Upper lobe of right lung (tissue), 1 donor: ENCODE measurements around the gene PARP6. TPM values are rescaled to one million over a fixed set of nuclear protein-coding genes. Genes with fewer than 3 reads are reported as not detected.

Source experiments
- ATAC-seq: fragments of 200-7000 bp; cut with Tn5 transposase; one replicate; pipeline ENCODE4 v1.9.1; 2020; ENCODE audit warnings: mild to moderate bottlenecking, moderate library complexity
- DNase-seq: peaks from one replicate; pipeline ENCODE4 v3.0.0-alpha.2; 2020
- H3K27ac ChIP-seq: fragments of 200-600 bp; one replicate; pipeline ENCODE4 v1.8.0; 2022
- H3K27me3 ChIP-seq: fragments of 200-600 bp; one replicate; pipeline ENCODE4 v1.8.0; 2022; ENCODE audit warnings: mild to moderate bottlenecking
- H3K36me3 ChIP-seq: fragments of 200-600 bp; one replicate; pipeline ENCODE4 v1.8.0; 2022
- H3K4me1 ChIP-seq: fragments of 200-600 bp; one replicate; pipeline ENCODE4 v1.8.0; 2022
- H3K4me3 ChIP-seq: fragments of 200-600 bp; one replicate; pipeline ENCODE4 v1.8.0; 2022; ENCODE audit warnings: mild to moderate bottlenecking
- H3K9me3 ChIP-seq: fragments of 200-600 bp; one replicate; pipeline ENCODE4 v1.8.0; 2022
- intact Hi-C: fragments of 100-400 bp; cut with DNase I; formaldehyde crosslinking; loops from one replicate; pipeline ENCODE4 v1.11.0; 2022
- total RNA-seq: library from RNA; stranded (reverse); fragmentation: NEBNext Ultra II Directional; extraction: Animal tissue kit (Norgen Biotek cat#: 25700); gene quantifications from one replicate; pipeline ENCODE4 v1.2.1, GENCODE V29; 2021
- TF ChIP-seq, protein P1 (sequence below): fragments of 200-600 bp; IDR thresholded peaks from one replicate; pipeline ENCODE4 v1.8.0; 2022; ENCODE audit warnings: antibody characterized with exemption
- donor health status: DM: no; HTN: yes; CAD: no; lungs with severe emphysema.

Gene PARP6
- total RNA-seq, 1 donor from 2014 or later = 87.9 TPM

DNA sequence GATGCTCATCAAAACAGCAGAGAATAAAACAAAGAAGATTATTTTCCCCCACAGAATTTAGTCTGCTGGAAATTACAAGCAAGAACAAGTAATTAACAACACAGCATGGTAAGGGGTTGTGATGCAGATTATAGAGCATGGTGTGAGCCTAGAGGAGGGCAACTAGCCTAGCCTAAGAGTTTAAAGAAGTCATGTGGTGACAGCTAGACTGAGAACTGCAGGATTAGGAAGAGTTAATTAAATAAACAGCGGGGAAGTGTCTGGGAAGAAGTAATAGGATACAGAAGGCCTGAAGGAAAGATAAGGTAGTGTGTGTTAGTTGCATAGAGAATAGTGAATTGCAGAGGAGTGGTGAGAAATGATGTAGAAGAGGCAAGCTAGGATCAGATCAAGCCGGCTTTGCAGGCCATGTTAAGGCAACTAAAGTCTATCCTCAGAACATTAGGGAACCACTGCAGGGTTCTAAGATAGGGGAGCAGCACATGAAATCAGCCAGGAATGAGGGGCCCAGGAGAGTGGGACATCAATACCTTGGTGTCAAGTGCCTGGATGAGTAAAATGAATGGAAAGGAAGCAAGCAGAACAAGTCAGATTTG lies 29.5 kb downstream of the PARP6 start:
- Histone ChIP-seq H3K4me1 (no peaks in the 10 kb centered on the region), H3K36me3 (peaks cover 73% of the 10 kb centered on the region), H3K4me3 (no peak overlapping the region), H3K9me3 (no peaks in the 10 kb centered on the region), H3K27ac (no peak overlapping the region), H3K27me3 (no peaks in the 10 kb centered on the region)
- TF ChIP-seq, protein P1, sequence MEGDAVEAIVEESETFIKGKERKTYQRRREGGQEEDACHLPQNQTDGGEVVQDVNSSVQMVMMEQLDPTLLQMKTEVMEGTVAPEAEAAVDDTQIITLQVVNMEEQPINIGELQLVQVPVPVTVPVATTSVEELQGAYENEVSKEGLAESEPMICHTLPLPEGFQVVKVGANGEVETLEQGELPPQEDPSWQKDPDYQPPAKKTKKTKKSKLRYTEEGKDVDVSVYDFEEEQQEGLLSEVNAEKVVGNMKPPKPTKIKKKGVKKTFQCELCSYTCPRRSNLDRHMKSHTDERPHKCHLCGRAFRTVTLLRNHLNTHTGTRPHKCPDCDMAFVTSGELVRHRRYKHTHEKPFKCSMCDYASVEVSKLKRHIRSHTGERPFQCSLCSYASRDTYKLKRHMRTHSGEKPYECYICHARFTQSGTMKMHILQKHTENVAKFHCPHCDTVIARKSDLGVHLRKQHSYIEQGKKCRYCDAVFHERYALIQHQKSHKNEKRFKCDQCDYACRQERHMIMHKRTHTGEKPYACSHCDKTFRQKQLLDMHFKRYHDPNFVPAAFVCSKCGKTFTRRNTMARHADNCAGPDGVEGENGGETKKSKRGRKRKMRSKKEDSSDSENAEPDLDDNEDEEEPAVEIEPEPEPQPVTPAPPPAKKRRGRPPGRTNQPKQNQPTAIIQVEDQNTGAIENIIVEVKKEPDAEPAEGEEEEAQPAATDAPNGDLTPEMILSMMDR = no peak
- intact Hi-C loops = no loop called here
- DNase-seq (no peak), ATAC-seq (no peak)

DNA sequence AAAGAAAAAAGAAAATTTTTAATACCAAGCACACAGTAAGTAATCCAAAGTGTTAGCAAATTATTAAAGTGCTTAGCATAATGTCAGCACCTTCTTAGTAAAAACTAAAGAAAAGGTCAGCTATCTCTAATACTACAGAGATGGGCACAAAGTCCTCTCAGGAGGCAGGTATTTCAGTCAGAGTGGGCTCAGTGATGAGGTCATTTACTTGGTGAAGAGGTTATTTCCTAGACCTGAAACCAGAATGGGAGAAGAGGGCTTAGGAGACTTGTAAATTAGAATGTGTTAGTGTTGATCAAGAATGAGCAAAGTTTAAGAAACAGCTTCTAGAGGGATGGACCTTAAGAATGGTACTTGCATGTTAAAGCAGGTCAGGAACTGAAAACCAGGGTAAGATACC lies 32.7 kb downstream of the PARP6 start:
- Histone ChIP-seq H3K27ac (no peak overlapping the region), H3K36me3 (peaks cover 48% of the 10 kb centered on the region), H3K9me3 (no peaks in the 10 kb centered on the region), H3K4me1 (no peaks in the 10 kb centered on the region), H3K27me3 (no peaks in the 10 kb centered on the region), H3K4me3 (no peak overlapping the region)
- intact Hi-C loops = no loop called here
- TF ChIP-seq, protein P1 = no peak
- DNase-seq (no peak), ATAC-seq (no peak)

DNA sequence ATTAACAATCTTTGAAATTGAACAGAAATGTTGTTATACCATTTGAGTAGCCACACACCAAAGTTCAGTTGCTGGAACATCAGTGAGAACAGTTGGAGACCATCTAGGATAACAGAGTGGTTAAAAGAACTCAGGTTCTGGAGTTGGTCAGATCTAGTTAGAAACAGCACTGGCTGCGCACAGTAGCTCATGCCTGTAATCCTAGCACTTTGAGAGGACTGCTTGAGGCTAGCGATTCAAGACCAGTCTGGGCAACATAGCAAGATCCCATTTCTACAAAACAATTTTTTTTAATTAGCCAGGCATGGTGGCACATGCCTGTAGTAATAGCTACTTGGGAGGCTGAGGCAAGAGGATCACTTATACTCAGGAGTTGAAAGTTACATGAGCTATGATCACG lies 33.8 kb downstream of the PARP6 start:
- intact Hi-C loops = no loop called here

DNA sequence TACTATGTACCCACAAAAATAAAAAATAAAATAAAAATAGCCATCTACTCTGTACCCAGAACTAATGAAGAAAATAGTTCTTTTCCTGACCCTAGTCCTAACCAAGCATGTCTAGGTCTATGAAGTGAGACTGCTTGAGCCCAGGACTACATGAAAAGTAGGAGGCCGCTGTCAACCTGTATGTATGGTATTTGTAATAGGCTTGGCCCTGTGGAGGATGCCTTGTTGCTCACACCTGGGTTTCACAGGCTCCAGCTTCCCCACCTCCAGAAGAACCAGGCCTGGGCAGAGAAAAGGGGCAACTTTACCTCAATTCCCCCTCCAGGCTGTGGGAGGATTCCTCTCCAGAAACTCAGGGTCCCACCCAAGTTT lies 34.5 kb downstream of the PARP6 start:
- Histone ChIP-seq H3K36me3 (peaks cover 31% of the 10 kb centered on the region), H3K4me3 (no peak overlapping the region), H3K9me3 (no peaks in the 10 kb centered on the region), H3K27ac (no peak overlapping the region), H3K27me3 (no peaks in the 10 kb centered on the region), H3K4me1 (peaks cover 3% of the 10 kb centered on the region)
- ATAC-seq = no peak
- DNase-seq = no peak
- intact Hi-C loops = no loop called here
- TF ChIP-seq, protein P1 = no peak

More for the DNA sequence above, 33.8 kb downstream of the PARP6 start:
- Histone ChIP-seq H3K9me3 (no peaks in the 10 kb centered on the region), H3K4me1 (no peaks in the 10 kb centered on the region), H3K36me3 (peaks cover 38% of the 10 kb centered on the region), H3K27ac (no peak overlapping the region), H3K4me3 (no peak overlapping the region), H3K27me3 (no peaks in the 10 kb centered on the region)
- DNase-seq (no peak), ATAC-seq (no peak)
- TF ChIP-seq, protein P1 = no peak

DNA sequence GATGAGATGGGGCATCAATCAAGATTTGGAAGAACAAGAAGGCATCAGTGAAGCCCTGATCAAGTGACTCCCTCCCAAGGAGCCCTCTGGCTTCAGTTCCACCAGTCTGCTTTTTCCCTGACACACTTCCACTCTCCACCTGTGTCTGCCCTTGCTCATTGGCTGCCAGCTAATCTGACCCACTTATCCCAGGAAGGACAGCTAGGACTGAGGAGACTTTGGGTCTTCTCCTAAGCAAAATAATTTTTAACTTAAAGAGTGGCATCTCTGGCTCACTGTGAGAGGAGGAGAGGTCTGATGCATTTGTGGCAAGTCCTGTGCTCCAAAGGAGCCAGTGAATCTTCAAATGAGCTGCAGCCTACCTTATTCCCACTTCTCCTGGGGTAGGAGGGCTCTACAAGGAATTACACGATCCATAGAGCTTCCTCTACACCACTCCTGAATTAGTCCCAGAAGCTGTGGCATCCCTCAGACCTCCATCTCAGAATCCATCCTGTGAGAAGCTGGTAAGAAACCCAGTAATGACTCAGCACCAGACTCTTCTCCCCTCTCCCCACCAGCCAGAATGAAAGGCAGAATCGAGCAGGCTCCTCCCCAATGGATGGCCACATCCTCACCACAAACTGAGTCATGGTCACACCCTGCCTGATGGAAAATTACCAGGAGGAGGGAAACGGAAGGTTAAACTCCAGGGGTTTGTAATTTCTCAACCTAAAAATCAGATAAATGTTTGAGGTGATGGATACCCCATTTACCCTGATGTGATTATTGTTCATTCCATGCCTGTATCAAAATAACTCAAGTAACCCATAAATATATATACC lies 35.1 kb downstream of the PARP6 start:
- Histone ChIP-seq H3K4me3 (no peak overlapping the region), H3K27ac (no peak overlapping the region)
- intact Hi-C loops = no loop called here

More for the DNA sequence above, 35.1 kb downstream of the PARP6 start:
- Histone ChIP-seq H3K27me3 (no peaks in the 10 kb centered on the region), H3K4me1 (peaks cover 9% of the 10 kb centered on the region), H3K9me3 (no peaks in the 10 kb centered on the region), H3K36me3 (peaks cover 25% of the 10 kb centered on the region)
- DNase-seq (no peak), ATAC-seq (peak; percentile 88)
- TF ChIP-seq, protein P1 = no peak
